ENCODE measurements around the gene CMA1. TPM values are rescaled to one million over a fixed set of nuclear protein-coding genes. Genes with fewer than 3 reads are reported as not detected.

CMA1 gene
- polyA plus RNA-seq, 1 donor, result not detected

GRCh38 chr14:24465805-24466204 lies 42.3 kb downstream of the CMA1 start:
- no peak for DNase-seq (ENCODE audit: low read depth)

GRCh38 chr14:24465368-24465767 lies 42.7 kb downstream of the CMA1 start:
- DNase-seq (ENCODE audit: low read depth), result no peak

- DNase-seq (ENCODE audit: low read depth), result no peak
Observed at GRCh38 chr14:24463884-24464785, 43.9 kb downstream of the CMA1 start.

GRCh38 chr14:24463017-24463883 lies 44.8 kb downstream of the CMA1 start:
- DNase-seq (ENCODE audit: low read depth), result no peak

DNA sequence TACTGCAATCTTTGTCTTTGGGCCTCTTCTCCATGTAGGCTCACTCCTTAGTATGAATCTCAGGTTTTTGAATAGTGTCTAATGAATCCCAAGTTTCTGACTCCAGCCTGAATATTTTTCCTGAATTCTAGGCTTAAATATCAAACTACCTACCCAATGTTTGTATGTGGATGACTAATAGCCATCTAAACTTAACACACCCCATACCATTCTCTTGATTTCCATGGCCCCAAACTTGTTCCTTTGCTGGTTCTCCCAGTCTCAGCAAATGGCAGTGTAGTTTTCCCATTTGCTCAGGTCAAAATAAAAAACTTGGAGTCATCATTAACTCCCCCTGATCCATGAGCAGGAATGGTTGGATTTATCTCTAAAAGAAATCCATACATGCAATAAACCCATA lies 46.7 kb downstream of the CMA1 start:
- no peak for DNase-seq (ENCODE audit: low read depth)

GRCh38 chr14:24459331-24459730 lies 48.7 kb downstream of the CMA1 start:
- no peak for DNase-seq (ENCODE audit: low read depth)

GRCh38 chr14:24458736-24459135 lies 49.3 kb downstream of the CMA1 start:
- no peak for DNase-seq (ENCODE audit: low read depth)

GRCh38 chr14:24456980-24457379 lies 51.1 kb downstream of the CMA1 start:
- DNase-seq (ENCODE audit: low read depth), result no peak

Other genes with a start within 250 kb of the CMA1 start
- gene TGM1, start 245.1 kb downstream of the CMA1 start, polyA plus RNA-seq (ENCODE audit: insufficient read length), result 0.86 TPM
- 14.7 TPM for gene RABGGTA, start 236.7 kb downstream of the CMA1 start, polyA plus RNA-seq (ENCODE audit: insufficient read length)
- 15.0 TPM for gene DHRS1, start 208.5 kb downstream of the CMA1 start, polyA plus RNA-seq (ENCODE audit: insufficient read length)
- 21.1 TPM for gene NOP9, start 208.4 kb downstream of the CMA1 start, polyA plus RNA-seq (ENCODE audit: insufficient read length)
- 8.2 TPM for gene CIDEB, start 200.3 kb downstream of the CMA1 start, polyA plus RNA-seq (ENCODE audit: insufficient read length)
- gene LTB4R2, start 198.1 kb downstream of the CMA1 start, polyA plus RNA-seq (ENCODE audit: insufficient read length), result 2.0 TPM
- gene LTB4R, start 196.8 kb downstream of the CMA1 start, polyA plus RNA-seq (ENCODE audit: insufficient read length), result 2.1 TPM
- gene ADCY4, start 173.2 kb downstream of the CMA1 start, polyA plus RNA-seq (ENCODE audit: insufficient read length), result 15.2 TPM
- gene RIPK3, start 168.3 kb downstream of the CMA1 start, polyA plus RNA-seq (ENCODE audit: insufficient read length), result 1.1 TPM
- gene NFATC4, start 140.1 kb downstream of the CMA1 start, polyA plus RNA-seq (ENCODE audit: insufficient read length), result 39.2 TPM
- 23.1 TPM for gene NYNRIN, start 109.3 kb downstream of the CMA1 start, polyA plus RNA-seq (ENCODE audit: insufficient read length)
- gene CBLN3, start 78.6 kb downstream of the CMA1 start, polyA plus RNA-seq (ENCODE audit: insufficient read length), result 2.4 TPM
- 38.1 TPM for gene KHNYN, start 78.3 kb downstream of the CMA1 start, polyA plus RNA-seq (ENCODE audit: insufficient read length)
- 54.1 TPM for gene SDR39U1, start 65.5 kb downstream of the CMA1 start, polyA plus RNA-seq (ENCODE audit: insufficient read length)
- gene CTSG, start 68.0 kb upstream of the CMA1 start, polyA plus RNA-seq (ENCODE audit: insufficient read length), result 2.5 TPM
- gene GZMH, start 101.4 kb upstream of the CMA1 start, polyA plus RNA-seq (ENCODE audit: insufficient read length), result not detected
- not detected for gene GZMB, start 125.9 kb upstream of the CMA1 start, polyA plus RNA-seq (ENCODE audit: insufficient read length)